Panc1 (cell line): ENCODE results near the gene KLF15. TPM values are rescaled to one million over a fixed set of nuclear protein-coding genes. Genes with fewer than 3 reads are reported as not detected.

Source experiments
- ATAC-seq: fragments of 200-7000 bp; cut with Tn5 transposase; 2 replicates; pipeline ENCODE4 v1.9.1; 2020; ENCODE audit warnings: mild to moderate bottlenecking, moderate library complexity
- BruUV-seq: library from RNA; stranded (reverse); fragments of 400-500 nt; replicated peaks from 2 replicates; lab custom pipeline; 2021; lab: Mats Ljungman, UMichigan
- CTCF ChIA-PET: fragments of 300-600 bp; sonication (Branson Sonifier 250); formaldehyde crosslinking; loops from one replicate; lab custom pipeline; 2022; ENCODE audit warnings: antibody characterized with exemption; lab: Charles Lee
- POLR2A ChIA-PET: fragments of 300-600 bp; sonication (Branson Sonifier 250); formaldehyde crosslinking; loops from one replicate; lab custom pipeline; 2022; ENCODE audit warnings: antibody characterized with exemption; lab: Charles Lee
- DNase-seq: peaks from one replicate; pipeline ENCODE4 v3.0.0-alpha.2; 2010; ENCODE audit warnings: low read depth, low spot score
- H3K27ac ChIP-seq: 2 replicates; pipeline ENCODE4 v1.5.1; 2011; ENCODE audit warnings: mild to moderate bottlenecking, low read length, inconsistent platforms
- H3K27me3 ChIP-seq: fragments of 200-500 bp; sonication (Bioruptor generic); 2 replicates; pipeline ENCODE4 v1.6.0; 2014; ENCODE audit warnings: low read length, inconsistent platforms; ENCODE audit not compliant: control insufficient read depth, insufficient read depth
- H3K36me3 ChIP-seq: fragments of 200-500 bp; sonication (Bioruptor generic); 2 replicates; pipeline ENCODE4 v1.5.1; 2014; ENCODE audit warnings: inconsistent platforms, mild to moderate bottlenecking, low read length, moderate library complexity; ENCODE audit not compliant: control insufficient read depth, insufficient read depth
- H3K4me1 ChIP-seq: 2 replicates; pipeline ENCODE4 v1.5.1; 2011; ENCODE audit warnings: inconsistent platforms, mild to moderate bottlenecking, low read length, moderate library complexity; ENCODE audit not compliant: control insufficient read depth, insufficient read depth
- H3K4me3 ChIP-seq, 2 experiments: 2 replicates each; pipeline ENCODE4 v1.5.1; 2011 to 2012; ENCODE audit warnings: low read depth in 2 of 2, low read length in 2 of 2, mild to moderate bottlenecking in 2 of 2, inconsistent platforms in 1 of 2, moderate library complexity in 1 of 2
- H3K9me3 ChIP-seq: fragments of 200-500 bp; sonication (Bioruptor generic); 2 replicates; pipeline ENCODE4 v1.5.1; 2014; ENCODE audit warnings: low read depth, mild to moderate bottlenecking, inconsistent platforms, low read length, moderate library complexity; ENCODE audit not compliant: control insufficient read depth, insufficient read depth
- CTCF ChIP-seq: fragments of 450-650 bp; IDR thresholded peaks from 2 replicates; pipeline ENCODE4 v1.5.1; 2017; ENCODE audit warnings: mild to moderate bottlenecking
- POLR2AphosphoS5 ChIP-seq: IDR thresholded peaks from 2 replicates; pipeline ENCODE4 v1.6.1; 2012; ENCODE audit warnings: mild to moderate bottlenecking, low read depth, low read length, moderate library complexity
- REST ChIP-seq, 2 experiments: IDR thresholded peaks; 2 replicates each; pipeline ENCODE4 v1.6.1; 2011 to 2012; ENCODE audit warnings: low read depth in 2 of 2, control low read depth in 1 of 2, low read length in 1 of 2, mild to moderate bottlenecking in 1 of 2, moderate library complexity in 1 of 2; ENCODE audit not compliant: insufficient read depth in 1 of 2
- SIN3A ChIP-seq: IDR thresholded peaks from 2 replicates; pipeline ENCODE4 v1.6.1; 2012; ENCODE audit warnings: low read depth, mild to moderate bottlenecking, low read length, moderate library complexity, borderline replicate concordance; ENCODE audit not compliant: insufficient read depth
- TCF7L2 ChIP-seq: IDR thresholded peaks from 2 replicates; pipeline ENCODE4 v1.6.1; 2011; ENCODE audit warnings: mild to moderate bottlenecking, low read depth, low read length, inconsistent platforms
- in situ Hi-C: cut with HindIII; loops from 2 replicates; pipeline ENCODE4 v1.10.0; 2016; ENCODE audit warnings: low sequenced_read_pairs, low pct_unique_long_range_greater_than_20kb
- intact Hi-C: fragments of 100-400 bp; cut with micrococcal nuclease; formaldehyde crosslinking; loops from one replicate; pipeline ENCODE4 v1.10.0; 2022; ENCODE audit not compliant: unreplicated experiment
- total RNA-seq: library from RNA; stranded (reverse); gene quantifications from one replicate; pipeline ENCODE4 v1.2.1, GENCODE V29; 2021; ENCODE audit not compliant: unreplicated experiment

KLF15 gene
- total RNA-seq, 1 experiment from 2014 or later, result 0.10 TPM

- DNase-seq, result no peak
- H3K9me3 ChIP-seq, result peaks cover 7% of the 10 kb centered on the region; the same call in 1 of the 2 replicates
- POLR2A ChIA-PET, result no interaction called here
- H3K4me1 ChIP-seq, result no peaks in the 10 kb centered on the region
- H3K27me3 ChIP-seq, result no peaks in the 10 kb centered on the region
- no peak overlapping the region for H3K4me3 ChIP-seq
- no peak overlapping the region for H3K27ac ChIP-seq
- BruUV-seq, result no TSS peak
- intact Hi-C loops, result loop anchor here (10.0 kb wide), 1 partner anchor 602 kb away; no protein-coding TSS in a partner anchor
- CTCF ChIA-PET, result no interaction called here
- TF ChIP-seq SIN3A, result no peak
- no peak for TF ChIP-seq TCF7L2
- no peak for TF ChIP-seq CTCF
- no peak for TF ChIP-seq REST (IDR thresholded peaks at IDR 0.05; ENCODE audit: insufficient read depth in 1 of 2, low read depth in 2 of 2, low read length in 1 of 2)
- no peak for TF ChIP-seq POLR2AphosphoS5
- ATAC-seq, result no peak
- no peaks in the 10 kb centered on the region for H3K36me3 ChIP-seq
- in situ Hi-C loops, result no loop called here
Observed at GRCh38 chr3:126303272-126303671, 53.9 kb downstream of the KLF15 start.

GRCh38 chr3:126300761-126301481 is 56.3 kb downstream of the KLF15 start:
- Histone ChIP-seq H3K27ac (no peak overlapping the region), H3K27me3 (no peaks in the 10 kb centered on the region), H3K9me3 (peaks cover 7% of the 10 kb centered on the region; the same call in 1 of the 2 replicates), H3K36me3 (no peaks in the 10 kb centered on the region), H3K4me1 (no peaks in the 10 kb centered on the region), H3K4me3 (no peak overlapping the region)
- BruUV-seq, result no TSS peak
- no peak for TF ChIP-seq REST (IDR thresholded peaks at IDR 0.05; ENCODE audit: insufficient read depth in 1 of 2, low read depth in 2 of 2, low read length in 1 of 2)
- TF ChIP-seq SIN3A, result no peak
- no peak for TF ChIP-seq TCF7L2
- TF ChIP-seq CTCF, result no peak
- POLR2A ChIA-PET, result no interaction called here
- CTCF ChIA-PET, result no interaction called here
- in situ Hi-C loops (no loop called here), intact Hi-C loops (loop anchor here (10.0 kb wide), 1 partner anchor 604 kb away; no protein-coding TSS in a partner anchor)
- ATAC-seq (no peak; the same call in 1 of the 2 replicates), DNase-seq (no peak)
